Measurements from ENCODE around the gene SERPINB3.
A peak's percentile ranks its signal among the peaks of the same experiment; 100 is the strongest.
"Not testable (repeated sequence)": the region's sequence is repeated elsewhere in the genome, so short reads cannot be mapped to it uniquely, and the experiment has no call there.

The SERPINB3 gene

GRCh38 chr18:63661750-63662149 is at the start of gene SERPINB3:
SERPINB3 (minus strand) TSS chr18:63661893; CDS start chr18:63661216, 677 bp downstream.
- DNase-seq (ENCODE audit: low read depth) = not testable (repeated sequence)

GRCh38 chr18:63708650-63709049 is 47.0 kb upstream of the SERPINB3 start:
- DNase-seq (ENCODE audit: low read depth) = peak; percentile 49

GRCh38 chr18:63707816-63708215 is 46.1 kb upstream of the SERPINB3 start:
- no peak for DNase-seq (ENCODE audit: low read depth)

GRCh38 chr18:63705401-63705800 is 43.7 kb upstream of the SERPINB3 start:
- no peak for DNase-seq (ENCODE audit: low read depth)

GRCh38 chr18:63702660-63703059 is 41.0 kb upstream of the SERPINB3 start, which contains the start of gene SERPINB11:
SERPINB11 (plus strand) TSS chr18:63702960; CDS start chr18:63710194, 7,234 bp downstream.
- no peak for DNase-seq (ENCODE audit: low read depth)

- DNase-seq (ENCODE audit: low read depth) = no peak
Measured at GRCh38 chr18:63701952-63702351, 40.3 kb upstream of the SERPINB3 start.

- DNase-seq (ENCODE audit: low read depth) = no peak
Measured at GRCh38 chr18:63700501-63700900, 38.8 kb upstream of the SERPINB3 start.

GRCh38 chr18:63697097-63697660 is 35.5 kb upstream of the SERPINB3 start:
- no peak for DNase-seq (ENCODE audit: low read depth)

GRCh38 chr18:63689064-63689463 is 27.4 kb upstream of the SERPINB3 start:
- no peak for DNase-seq (ENCODE audit: low read depth)

GRCh38 chr18:63686871-63687270 is 25.2 kb upstream of the SERPINB3 start:
- no peak for DNase-seq (ENCODE audit: low read depth)

GRCh38 chr18:63684718-63685117 is 23.0 kb upstream of the SERPINB3 start:
- no peak for DNase-seq (ENCODE audit: low read depth)

- DNase-seq (ENCODE audit: low read depth) = no peak
Measured at GRCh38 chr18:63683890-63684289, 22.2 kb upstream of the SERPINB3 start.

GRCh38 chr18:63683152-63683551 is 21.5 kb upstream of the SERPINB3 start:
- peak; percentile 60 for DNase-seq (ENCODE audit: low read depth)

- no peak for DNase-seq (ENCODE audit: low read depth)
Measured at GRCh38 chr18:63681449-63682340, 20.0 kb upstream of the SERPINB3 start.

- DNase-seq (ENCODE audit: low read depth) = no peak
Measured at GRCh38 chr18:63679820-63680606, 18.3 kb upstream of the SERPINB3 start.

GRCh38 chr18:63677500-63678225 is 16.0 kb upstream of the SERPINB3 start:
- no peak for DNase-seq (ENCODE audit: low read depth)

GRCh38 chr18:63676526-63677323 is 15.0 kb upstream of the SERPINB3 start:
- DNase-seq (ENCODE audit: low read depth) = no peak

GRCh38 chr18:63664571-63664970 is 2.9 kb upstream of the SERPINB3 start:
- DNase-seq (ENCODE audit: low read depth) = no peak

- DNase-seq (ENCODE audit: low read depth) = not testable (repeated sequence)
Measured at GRCh38 chr18:63658920-63659319, 2.8 kb downstream of the SERPINB3 start.

GRCh38 chr18:63650271-63650670 is 11.4 kb downstream of the SERPINB3 start:
- not testable (repeated sequence) for DNase-seq (ENCODE audit: low read depth)

- no peak for DNase-seq (ENCODE audit: low read depth)
Measured at GRCh38 chr18:63648241-63648640, 13.5 kb downstream of the SERPINB3 start.
